ENCODE measurements around the gene IQGAP3. TPM values are rescaled to one million over a fixed set of nuclear protein-coding genes. Genes with fewer than 3 reads are reported as not detected.

IQGAP3 gene
- total and polyA plus RNA-seq, 2 experiments from 2014 or later, result 11.9 to 31.8 TPM

DNA sequence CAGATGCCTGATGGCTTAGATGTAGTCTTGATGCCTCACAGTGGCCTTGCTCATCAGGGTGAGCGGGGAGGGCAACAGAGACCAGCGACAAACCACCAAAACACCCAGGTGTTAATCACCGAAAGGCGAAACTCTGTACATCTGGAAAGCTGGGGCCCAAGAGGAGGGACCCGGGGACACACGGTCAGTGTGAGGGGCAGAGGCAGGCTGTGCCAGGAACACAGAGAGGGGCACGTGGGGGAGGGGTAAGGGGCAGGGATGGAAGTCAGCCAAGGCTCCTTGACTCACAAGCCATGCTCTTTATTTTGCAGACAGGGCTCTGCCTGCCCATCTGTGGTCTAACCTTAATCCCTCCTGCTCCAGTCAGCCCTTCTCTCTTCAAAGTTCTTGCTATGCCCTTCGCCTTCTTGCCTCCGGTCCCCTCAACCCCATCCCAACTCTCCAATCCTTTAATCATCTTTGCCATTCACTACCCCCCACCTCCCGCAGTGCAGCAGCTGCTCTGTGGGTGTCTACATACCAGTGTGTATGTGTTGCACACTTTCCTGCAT is 76.1 kb downstream of the IQGAP3 start (continued):
- TF ChIP-seq, protein P1, sequence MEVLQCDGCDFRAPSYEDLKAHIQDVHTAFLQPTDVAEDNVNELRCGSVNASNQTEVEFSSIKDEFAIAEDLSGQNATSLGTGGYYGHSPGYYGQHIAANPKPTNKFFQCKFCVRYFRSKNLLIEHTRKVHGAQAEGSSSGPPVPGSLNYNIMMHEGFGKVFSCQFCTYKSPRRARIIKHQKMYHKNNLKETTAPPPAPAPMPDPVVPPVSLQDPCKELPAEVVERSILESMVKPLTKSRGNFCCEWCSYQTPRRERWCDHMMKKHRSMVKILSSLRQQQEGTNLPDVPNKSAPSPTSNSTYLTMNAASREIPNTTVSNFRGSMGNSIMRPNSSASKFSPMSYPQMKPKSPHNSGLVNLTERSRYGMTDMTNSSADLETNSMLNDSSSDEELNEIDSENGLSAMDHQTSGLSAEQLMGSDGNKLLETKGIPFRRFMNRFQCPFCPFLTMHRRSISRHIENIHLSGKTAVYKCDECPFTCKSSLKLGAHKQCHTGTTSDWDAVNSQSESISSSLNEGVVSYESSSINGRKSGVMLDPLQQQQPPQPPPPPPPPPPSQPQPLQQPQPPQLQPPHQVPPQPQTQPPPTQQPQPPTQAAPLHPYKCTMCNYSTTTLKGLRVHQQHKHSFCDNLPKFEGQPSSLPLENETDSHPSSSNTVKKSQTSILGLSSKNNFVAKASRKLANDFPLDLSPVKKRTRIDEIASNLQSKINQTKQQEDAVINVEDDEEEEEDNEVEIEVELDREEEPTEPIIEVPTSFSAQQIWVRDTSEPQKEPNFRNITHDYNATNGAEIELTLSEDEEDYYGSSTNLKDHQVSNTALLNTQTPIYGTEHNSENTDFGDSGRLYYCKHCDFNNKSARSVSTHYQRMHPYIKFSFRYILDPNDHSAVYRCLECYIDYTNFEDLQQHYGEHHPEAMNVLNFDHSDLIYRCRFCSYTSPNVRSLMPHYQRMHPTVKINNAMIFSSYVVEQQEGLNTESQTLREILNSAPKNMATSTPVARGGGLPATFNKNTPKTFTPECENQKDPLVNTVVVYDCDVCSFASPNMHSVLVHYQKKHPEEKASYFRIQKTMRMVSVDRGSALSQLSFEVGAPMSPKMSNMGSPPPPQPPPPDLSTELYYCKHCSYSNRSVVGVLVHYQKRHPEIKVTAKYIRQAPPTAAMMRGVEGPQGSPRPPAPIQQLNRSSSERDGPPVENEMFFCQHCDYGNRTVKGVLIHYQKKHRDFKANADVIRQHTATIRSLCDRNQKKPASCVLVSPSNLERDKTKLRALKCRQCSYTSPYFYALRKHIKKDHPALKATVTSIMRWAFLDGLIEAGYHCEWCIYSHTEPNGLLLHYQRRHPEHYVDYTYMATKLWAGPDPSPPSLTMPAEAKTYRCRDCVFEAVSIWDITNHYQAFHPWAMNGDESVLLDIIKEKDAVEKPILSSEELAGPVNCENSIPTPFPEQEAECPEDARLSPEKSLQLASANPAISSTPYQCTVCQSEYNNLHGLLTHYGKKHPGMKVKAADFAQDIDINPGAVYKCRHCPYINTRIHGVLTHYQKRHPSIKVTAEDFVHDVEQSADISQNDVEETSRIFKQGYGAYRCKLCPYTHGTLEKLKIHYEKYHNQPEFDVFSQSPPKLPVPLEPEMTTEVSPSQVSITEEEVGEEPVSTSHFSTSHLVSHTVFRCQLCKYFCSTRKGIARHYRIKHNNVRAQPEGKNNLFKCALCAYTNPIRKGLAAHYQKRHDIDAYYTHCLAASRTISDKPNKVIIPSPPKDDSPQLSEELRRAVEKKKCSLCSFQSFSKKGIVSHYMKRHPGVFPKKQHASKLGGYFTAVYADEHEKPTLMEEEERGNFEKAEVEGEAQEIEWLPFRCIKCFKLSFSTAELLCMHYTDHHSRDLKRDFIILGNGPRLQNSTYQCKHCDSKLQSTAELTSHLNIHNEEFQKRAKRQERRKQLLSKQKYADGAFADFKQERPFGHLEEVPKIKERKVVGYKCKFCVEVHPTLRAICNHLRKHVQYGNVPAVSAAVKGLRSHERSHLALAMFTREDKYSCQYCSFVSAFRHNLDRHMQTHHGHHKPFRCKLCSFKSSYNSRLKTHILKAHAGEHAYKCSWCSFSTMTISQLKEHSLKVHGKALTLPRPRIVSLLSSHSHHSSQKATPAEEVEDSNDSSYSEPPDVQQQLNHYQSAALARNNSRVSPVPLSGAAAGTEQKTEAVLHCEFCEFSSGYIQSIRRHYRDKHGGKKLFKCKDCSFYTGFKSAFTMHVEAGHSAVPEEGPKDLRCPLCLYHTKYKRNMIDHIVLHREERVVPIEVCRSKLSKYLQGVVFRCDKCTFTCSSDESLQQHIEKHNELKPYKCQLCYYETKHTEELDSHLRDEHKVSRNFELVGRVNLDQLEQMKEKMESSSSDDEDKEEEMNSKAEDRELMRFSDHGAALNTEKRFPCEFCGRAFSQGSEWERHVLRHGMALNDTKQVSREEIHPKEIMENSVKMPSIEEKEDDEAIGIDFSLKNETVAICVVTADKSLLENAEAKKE (CRISPR knock-in tag; IDR thresholded peaks at IDR 0.05), result no peak
- no peak for TF ChIP-seq STAT1 (IDR thresholded peaks at IDR 0.05; ENCODE audit: unreplicated experiment)

DNA sequence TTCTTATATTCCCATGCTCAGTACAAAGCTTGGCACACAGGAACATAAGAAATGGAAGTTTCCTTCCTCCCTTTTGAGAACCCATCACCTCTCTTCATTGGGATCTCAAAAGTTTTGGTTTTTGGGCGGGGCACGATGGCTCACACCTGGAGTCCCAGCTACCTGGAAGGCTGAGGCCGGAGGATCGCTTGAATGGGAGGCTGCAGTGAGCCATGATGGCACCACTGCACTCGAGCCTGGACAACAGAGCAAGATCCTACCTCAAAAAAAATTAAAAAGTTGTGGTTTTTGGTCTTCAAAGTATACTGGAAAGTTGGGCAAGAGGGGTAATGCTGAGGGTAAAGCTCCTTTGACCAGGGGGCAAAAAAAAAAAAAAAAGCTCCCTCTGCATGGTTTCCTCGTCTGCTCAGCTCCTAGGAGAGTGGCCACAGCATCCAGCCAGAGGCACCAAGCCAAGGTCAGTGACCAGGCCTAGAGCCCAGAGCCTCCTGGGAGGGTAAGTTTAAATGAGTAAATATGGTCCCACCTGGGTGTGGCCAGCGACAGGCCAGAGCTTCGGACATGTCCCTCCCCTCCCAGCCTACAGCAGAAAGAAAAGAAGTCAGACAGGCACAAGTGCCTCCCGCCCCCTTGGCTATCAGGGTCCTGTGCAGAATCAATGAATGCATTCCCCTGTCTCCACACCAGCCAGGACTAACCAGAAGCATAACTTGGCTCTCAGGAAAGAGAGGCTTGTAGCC is 76.8 kb downstream of the IQGAP3 start:
- peaks cover 9% of the 10 kb centered on the region for H3K27me3 Mint-ChIP-seq (ENCODE audit: insufficient read depth, low read depth, poor library complexity)
- no peak overlapping the region for H3K27ac Mint-ChIP-seq
- H3K27ac ChIP-seq (ENCODE audit: low read depth), result no peak overlapping the region; the same call in 1 of the 2 replicates
- peaks cover 6% of the 10 kb centered on the region; the same call in 2 of the 3 replicates for H3K36me3 Mint-ChIP-seq (ENCODE audit: low read depth)
- H3K4me1 Mint-ChIP-seq, result peaks cover 80% of the 10 kb centered on the region
- ATAC-seq (no peak), DNase-seq (ENCODE audit: low spot score) (no peak)
- no peak overlapping the region for H2AFZ ChIP-seq
- no peaks in the 10 kb centered on the region for H3K9me3 Mint-ChIP-seq
- no peaks in the 10 kb centered on the region for H3K36me3 ChIP-seq (ENCODE audit: insufficient read depth)
- H3F3A ChIP-seq (replicated peaks; ENCODE audit: low read depth), result peaks cover 4% of the 10 kb centered on the region
- no peaks in the 10 kb centered on the region for H3K9me2 ChIP-seq (ENCODE audit: insufficient read depth)
- no peak overlapping the region for H3K4me2 ChIP-seq
- peak overlapping the region; percentile 30; the same call in 2 of the 3 replicates for H3K4me3 Mint-ChIP-seq
- peaks cover 67% of the 10 kb centered on the region for H3K4me1 ChIP-seq (ENCODE audit: insufficient read depth)
- no peak overlapping the region for H3K4me3 ChIP-seq
- no peaks in the 10 kb centered on the region for H3K27me3 ChIP-seq (ENCODE audit: insufficient read depth)
- H4K20me1 ChIP-seq (replicated peaks; ENCODE audit: insufficient read depth), result peaks cover 11% of the 10 kb centered on the region
- peaks cover 75% of the 10 kb centered on the region for H3K79me2 ChIP-seq (replicated peaks; ENCODE audit: insufficient read depth)
- TF ChIP-seq JUNB (IDR thresholded peaks at IDR 0.05; ENCODE audit: unreplicated experiment) (no peak), STAT1 (IDR thresholded peaks at IDR 0.05; ENCODE audit: unreplicated experiment) (no peak), ZNF331 (CRISPR knock-in tag; IDR thresholded peaks at IDR 0.05; ENCODE audit: low read depth) (no peak), CREB1 (CRISPR knock-in tag; IDR thresholded peaks at IDR 0.05; ENCODE audit: low read depth) (no peak), EZH2 (IDR thresholded peaks at IDR 0.05; ENCODE audit: low read depth, unreplicated experiment) (no peak), EZH2phosphoT487 (IDR thresholded peaks at IDR 0.05; ENCODE audit: unreplicated experiment) (no peak)
- TF ChIP-seq, protein P2, sequence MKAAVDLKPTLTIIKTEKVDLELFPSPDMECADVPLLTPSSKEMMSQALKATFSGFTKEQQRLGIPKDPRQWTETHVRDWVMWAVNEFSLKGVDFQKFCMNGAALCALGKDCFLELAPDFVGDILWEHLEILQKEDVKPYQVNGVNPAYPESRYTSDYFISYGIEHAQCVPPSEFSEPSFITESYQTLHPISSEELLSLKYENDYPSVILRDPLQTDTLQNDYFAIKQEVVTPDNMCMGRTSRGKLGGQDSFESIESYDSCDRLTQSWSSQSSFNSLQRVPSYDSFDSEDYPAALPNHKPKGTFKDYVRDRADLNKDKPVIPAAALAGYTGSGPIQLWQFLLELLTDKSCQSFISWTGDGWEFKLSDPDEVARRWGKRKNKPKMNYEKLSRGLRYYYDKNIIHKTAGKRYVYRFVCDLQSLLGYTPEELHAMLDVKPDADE (IDR thresholded peaks at IDR 0.05), result no peak

All from GM23338 (cell line).